ENCODE data around the gene MEX3D. TPM values are rescaled to one million over a fixed set of nuclear protein-coding genes. Genes with fewer than 3 reads are reported as not detected.

Gene MEX3D
- total RNA-seq, 4 donors from 2014 or later: 11.6 to 20.0 (median 15.6) TPM

DNA sequence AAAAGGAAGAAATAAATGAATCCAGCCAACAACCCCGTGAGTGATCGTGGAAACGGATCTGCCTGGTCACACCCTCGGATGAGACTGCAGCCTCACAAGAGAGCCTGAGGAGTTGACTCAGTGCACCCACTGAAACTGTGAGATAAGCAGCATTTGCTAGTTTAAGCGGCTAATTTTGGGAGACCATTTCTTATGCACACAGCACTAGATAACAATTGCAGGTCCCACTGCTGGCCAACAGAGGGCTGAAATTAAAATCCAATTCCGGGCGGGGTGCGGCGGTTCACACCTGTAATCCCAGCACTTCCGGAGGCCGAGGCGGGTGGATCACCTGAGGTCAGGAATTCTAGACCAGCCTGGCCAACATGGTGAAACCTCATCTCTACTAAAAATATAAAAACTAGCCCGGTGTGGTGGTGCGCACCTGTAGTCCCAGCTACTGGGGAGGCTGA lies 33.5 kb upstream of the MEX3D start:
- TF ChIP-seq, protein P1, sequence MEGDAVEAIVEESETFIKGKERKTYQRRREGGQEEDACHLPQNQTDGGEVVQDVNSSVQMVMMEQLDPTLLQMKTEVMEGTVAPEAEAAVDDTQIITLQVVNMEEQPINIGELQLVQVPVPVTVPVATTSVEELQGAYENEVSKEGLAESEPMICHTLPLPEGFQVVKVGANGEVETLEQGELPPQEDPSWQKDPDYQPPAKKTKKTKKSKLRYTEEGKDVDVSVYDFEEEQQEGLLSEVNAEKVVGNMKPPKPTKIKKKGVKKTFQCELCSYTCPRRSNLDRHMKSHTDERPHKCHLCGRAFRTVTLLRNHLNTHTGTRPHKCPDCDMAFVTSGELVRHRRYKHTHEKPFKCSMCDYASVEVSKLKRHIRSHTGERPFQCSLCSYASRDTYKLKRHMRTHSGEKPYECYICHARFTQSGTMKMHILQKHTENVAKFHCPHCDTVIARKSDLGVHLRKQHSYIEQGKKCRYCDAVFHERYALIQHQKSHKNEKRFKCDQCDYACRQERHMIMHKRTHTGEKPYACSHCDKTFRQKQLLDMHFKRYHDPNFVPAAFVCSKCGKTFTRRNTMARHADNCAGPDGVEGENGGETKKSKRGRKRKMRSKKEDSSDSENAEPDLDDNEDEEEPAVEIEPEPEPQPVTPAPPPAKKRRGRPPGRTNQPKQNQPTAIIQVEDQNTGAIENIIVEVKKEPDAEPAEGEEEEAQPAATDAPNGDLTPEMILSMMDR (IDR thresholded peaks at IDR 0.05): peak in 2 of 6 experiments; percentile 3 to 15
- no peak for TF ChIP-seq POLR2A (IDR thresholded peaks at IDR 0.05)
- peaks cover 0 to 27% (median 16%) of the 10 kb centered on the region in 4 donors for H3K4me1 ChIP-seq
- H3K27me3 ChIP-seq: no peaks in the 10 kb centered on the region
- H3K36me3 ChIP-seq: peaks cover 0 to 38% (median 0%) of the 10 kb centered on the region in 3 donors
- DNase-seq: no peak
- H3K4me3 ChIP-seq: no peak overlapping the region
- H3K9me3 ChIP-seq: no peaks in the 10 kb centered on the region
- H3K27ac ChIP-seq: no peak overlapping the region

DNA sequence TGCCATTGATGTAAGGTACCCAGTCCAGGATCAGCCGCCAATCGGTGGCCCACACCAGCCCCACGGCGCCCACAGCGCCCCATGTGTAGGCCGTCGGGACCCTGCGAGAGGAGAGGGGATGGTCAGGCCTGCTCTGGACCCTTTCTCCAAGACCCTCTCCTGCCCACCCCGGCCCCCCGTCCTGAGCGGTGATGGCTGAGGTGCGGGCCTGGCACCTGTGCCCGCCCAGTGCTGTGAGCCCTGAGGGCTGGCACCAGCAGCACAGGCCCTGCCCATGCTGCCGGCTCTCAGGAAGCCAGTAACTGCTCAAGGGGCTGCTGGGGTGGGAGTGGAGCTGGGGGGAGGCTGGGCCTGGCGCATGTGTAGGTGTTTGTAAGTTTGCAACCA lies 31.3 kb upstream of the MEX3D start:
- Histone ChIP-seq H3K4me3 (no peak overlapping the region), H3K9me3 (no peaks in the 10 kb centered on the region), H3K27me3 (no peaks in the 10 kb centered on the region), H3K36me3 (peaks cover 0 to 53% (median 0%) of the 10 kb centered on the region in 3 donors), H3K4me1 (peaks cover 0 to 18% (median 7%) of the 10 kb centered on the region in 4 donors), H3K27ac (no peak overlapping the region)
- TF ChIP-seq POLR2A (IDR thresholded peaks at IDR 0.05): no peak
- TF ChIP-seq, protein P1 (IDR thresholded peaks at IDR 0.05): no peak
- no peak for DNase-seq

DNA sequence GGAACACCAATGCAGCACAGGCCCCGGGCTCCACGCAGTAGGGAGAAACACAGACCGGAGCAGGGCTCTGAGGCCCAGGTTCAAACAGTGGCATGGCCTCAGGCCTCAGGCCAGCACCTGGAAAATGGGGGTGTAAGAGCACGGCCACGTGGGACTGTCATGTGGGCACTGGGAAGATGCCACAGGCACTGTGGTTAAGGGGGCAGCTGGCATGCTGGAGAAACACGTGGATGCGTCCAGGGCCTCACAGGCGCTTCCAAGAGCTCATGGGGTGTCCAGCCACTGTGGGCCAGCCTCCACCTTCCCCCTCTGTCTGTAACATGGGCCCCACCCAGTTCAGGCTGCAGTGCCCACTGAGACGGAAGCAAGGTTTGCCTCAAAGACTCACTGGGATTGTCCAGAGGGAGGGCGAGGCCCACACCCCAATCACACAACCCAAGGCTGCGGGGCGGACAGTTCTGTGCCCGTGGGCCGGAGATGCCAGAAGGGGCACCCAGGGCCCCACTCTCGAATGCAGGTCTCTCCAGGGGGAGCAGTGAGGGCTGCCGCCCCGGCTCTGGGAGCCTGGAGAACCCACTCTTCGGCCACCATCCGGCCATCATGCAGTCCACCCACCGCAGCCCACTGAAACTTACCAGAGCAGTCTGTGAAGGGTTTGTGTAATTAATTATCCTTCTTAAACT lies 30.8 kb upstream of the MEX3D start:
- no peak for TF ChIP-seq POLR2A (IDR thresholded peaks at IDR 0.05)
- TF ChIP-seq, protein P1 (IDR thresholded peaks at IDR 0.05): no peak
- Histone ChIP-seq H3K4me1 (peaks cover 0 to 13% (median 2%) of the 10 kb centered on the region in 4 donors), H3K36me3 (peaks cover 0 to 53% (median 0%) of the 10 kb centered on the region in 3 donors), H3K27me3 (no peaks in the 10 kb centered on the region), H3K27ac (no peak overlapping the region), H3K4me3 (no peak overlapping the region), H3K9me3 (no peaks in the 10 kb centered on the region)
- no peak for DNase-seq

DNA sequence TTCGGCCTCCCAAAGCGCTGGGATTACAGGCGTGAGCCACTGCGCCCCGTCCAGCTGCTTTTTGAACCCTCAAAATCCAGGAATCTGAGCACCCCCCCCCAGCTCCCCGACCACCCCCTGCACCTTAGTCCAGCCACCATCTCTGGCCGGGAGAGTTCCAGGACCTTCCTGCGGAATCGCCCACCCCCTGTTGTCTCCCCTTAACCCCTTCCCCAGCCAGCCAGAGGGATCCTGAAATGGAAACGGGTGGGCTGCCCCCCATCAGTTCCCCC lies 25.3 kb upstream of the MEX3D start:
- H3K27ac ChIP-seq: peak overlapping the region in 2 of 4 donors; percentile 92 to 93
- no peak for DNase-seq
- peaks cover 0 to 34% (median 0%) of the 10 kb centered on the region in 3 donors for H3K36me3 ChIP-seq
- H3K4me3 ChIP-seq: peak overlapping the region; percentile 59 to 87 (median 77)
- no peak for TF ChIP-seq POLR2A (IDR thresholded peaks at IDR 0.05)
- TF ChIP-seq, protein P1 (IDR thresholded peaks at IDR 0.05): no peak
- H3K9me3 ChIP-seq: no peaks in the 10 kb centered on the region
- no peaks in the 10 kb centered on the region for H3K27me3 ChIP-seq
- H3K4me1 ChIP-seq: peaks cover 0 to 23% (median 10%) of the 10 kb centered on the region in 4 donors

DNA sequence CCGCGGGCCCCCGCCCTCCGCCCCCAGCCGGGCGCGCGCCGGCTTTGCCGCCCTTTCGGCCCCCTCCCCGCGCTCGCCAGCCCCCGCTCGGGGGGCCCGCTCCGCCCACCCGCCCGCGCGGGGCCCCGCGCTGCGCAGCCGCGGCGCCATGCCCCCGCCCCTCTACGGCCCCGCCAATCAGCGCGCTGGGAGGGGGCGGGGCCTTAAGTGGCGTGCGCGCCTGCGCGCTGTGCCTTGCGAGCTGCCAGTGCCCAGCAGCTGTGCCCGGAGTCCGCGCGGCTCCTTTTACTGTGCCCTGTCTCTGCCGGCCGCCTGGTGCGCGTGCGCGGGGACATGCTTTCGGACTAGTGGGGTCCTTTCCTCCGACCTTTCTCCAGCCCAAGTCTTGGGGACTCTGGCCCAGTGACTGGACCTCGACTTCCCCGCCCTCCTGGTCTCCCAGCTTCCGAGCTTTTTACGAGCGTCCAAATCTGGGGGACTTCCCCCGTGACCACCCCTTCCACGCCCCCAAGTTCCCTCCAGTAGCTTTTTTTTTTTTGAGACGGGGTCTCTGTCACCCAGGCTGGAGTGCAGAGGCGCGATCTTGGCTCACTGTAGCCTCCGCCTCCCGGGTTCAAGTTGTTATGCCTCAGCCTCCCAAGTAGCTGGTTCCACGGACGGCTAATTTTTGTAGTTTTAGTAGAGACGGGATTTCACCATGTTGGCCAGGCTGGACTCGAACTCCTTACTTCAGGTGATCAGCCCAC lies 24.8 kb upstream of the MEX3D start, which contains the start of gene MBD3:
Gene MBD3 (minus strand): TSS at position 111 of the 746 bp plus-strand sequence. CDS start 234 bp downstream, outside the sequence.
- Histone ChIP-seq H3K4me1 (peaks cover 0 to 28% (median 10%) of the 10 kb centered on the region in 4 donors), H3K27ac (peak within 1 kb of the TSS; percentile 92 to 100 (median 96)), H3K4me3 (peak within 1 kb of the TSS; percentile 59 to 87 (median 78)), H3K9me3 (no peaks in the 10 kb centered on the region), H3K27me3 (no peaks in the 10 kb centered on the region), H3K36me3 (peaks cover 0 to 28% (median 0%) of the 10 kb centered on the region in 3 donors)
- DNase-seq: peak; percentile 91 to 96 (median 93)
- TF ChIP-seq, protein P1 (IDR thresholded peaks at IDR 0.05): peak in 4 of 6 experiments; percentile 17 to 49 (median 41)
- TF ChIP-seq POLR2A (IDR thresholded peaks at IDR 0.05): peak in 1 of 2 donors; percentile 75
